ENCODE measurements around the gene TECTB.

The TECTB gene

GRCh38 chr10:112262546-112262945 lies 20.7 kb upstream of the TECTB start:
- POLR2A ChIA-PET: no interaction called here
- TF ChIP-seq CTCF (IDR thresholded peaks at IDR 0.05; ENCODE audit: control extremely low read depth, extremely low read depth, low read depth, missing control alignments): no peak

GRCh38 chr10:112265745-112266144 lies 17.5 kb upstream of the TECTB start:
- DNase-seq (ENCODE audit: extremely low spot score): no peak
- POLR2A ChIA-PET: interaction anchor here (0.6 to 0.8 kb wide), 2 partner anchors 76 to 160 kb away, joined by 4 read pairs; no protein-coding TSS in a partner anchor
- TF ChIP-seq CTCF (IDR thresholded peaks at IDR 0.05; ENCODE audit: control extremely low read depth, extremely low read depth, low read depth, missing control alignments): no peak
- CTCF ChIA-PET: interaction anchor here (1.4 kb wide), 1 partner anchor 43 kb away, joined by 4 read pairs; no protein-coding TSS in a partner anchor

More at GRCh38 chr10:112262546-112262945, 20.7 kb upstream of the TECTB start:
- no peak for DNase-seq (ENCODE audit: extremely low spot score)
- CTCF ChIA-PET: interaction anchor here (0.7 to 1.2 kb wide), 3 partner anchors 36 to 124 kb away, joined by 3 to 4 read pairs (median 3); no protein-coding TSS in a partner anchor

GRCh38 chr10:112269266-112269665 lies 13.9 kb upstream of the TECTB start:
- ChIA-PET POLR2A (no interaction called here), CTCF (interaction anchor here (1.4 kb wide), 1 partner anchor 11 kb away, joined by 5 read pairs; no protein-coding TSS in a partner anchor)
- no peak for DNase-seq (ENCODE audit: extremely low spot score)
- TF ChIP-seq CTCF (IDR thresholded peaks at IDR 0.05; ENCODE audit: control extremely low read depth, extremely low read depth, low read depth, missing control alignments): no peak

- POLR2A ChIA-PET: no interaction called here
- no peak for TF ChIP-seq CTCF (IDR thresholded peaks at IDR 0.05; ENCODE audit: control extremely low read depth, extremely low read depth, low read depth, missing control alignments)
- CTCF ChIA-PET: interaction anchor here (1.6 kb wide), 1 partner anchor 15 kb away, joined by 3 read pairs; no protein-coding TSS in a partner anchor
- DNase-seq (ENCODE audit: extremely low spot score): no peak
Observed at GRCh38 chr10:112271982-112272381, 11.2 kb upstream of the TECTB start.

- TF ChIP-seq CTCF (IDR thresholded peaks at IDR 0.05; ENCODE audit: control extremely low read depth, extremely low read depth, low read depth, missing control alignments): no peak
- CTCF ChIA-PET: interaction anchor here (1.0 kb wide), 2 partner anchors 33 to 138 kb away, joined by 3 to 4 read pairs; no protein-coding TSS in a partner anchor
- DNase-seq (ENCODE audit: extremely low spot score): no peak
- POLR2A ChIA-PET: no interaction called here
Observed at GRCh38 chr10:112274831-112275230, 8.4 kb upstream of the TECTB start.

GRCh38 chr10:112275512-112276245 lies 7.5 kb upstream of the TECTB start:
- POLR2A ChIA-PET: no interaction called here
- TF ChIP-seq CTCF (IDR thresholded peaks at IDR 0.05; ENCODE audit: control extremely low read depth, extremely low read depth, low read depth, missing control alignments): no peak
- CTCF ChIA-PET: interaction anchor here (1.0 to 1.1 kb wide), 3 partner anchors 12 to 139 kb away, joined by 3 to 4 read pairs (median 3); no protein-coding TSS in a partner anchor
- DNase-seq (ENCODE audit: extremely low spot score): no peak

Data from GM10248 (cell line).